Measurements from ENCODE around the gene WFS1. TPM values are rescaled to one million over a fixed set of nuclear protein-coding genes. Genes with fewer than 3 reads are reported as not detected.

WFS1 gene
- total and polyA plus RNA-seq, 2 donors (not counting 3 experiments of a cell fraction or from before 2014, with no cell fraction given): 48.2 to 70.0 TPM

DNA sequence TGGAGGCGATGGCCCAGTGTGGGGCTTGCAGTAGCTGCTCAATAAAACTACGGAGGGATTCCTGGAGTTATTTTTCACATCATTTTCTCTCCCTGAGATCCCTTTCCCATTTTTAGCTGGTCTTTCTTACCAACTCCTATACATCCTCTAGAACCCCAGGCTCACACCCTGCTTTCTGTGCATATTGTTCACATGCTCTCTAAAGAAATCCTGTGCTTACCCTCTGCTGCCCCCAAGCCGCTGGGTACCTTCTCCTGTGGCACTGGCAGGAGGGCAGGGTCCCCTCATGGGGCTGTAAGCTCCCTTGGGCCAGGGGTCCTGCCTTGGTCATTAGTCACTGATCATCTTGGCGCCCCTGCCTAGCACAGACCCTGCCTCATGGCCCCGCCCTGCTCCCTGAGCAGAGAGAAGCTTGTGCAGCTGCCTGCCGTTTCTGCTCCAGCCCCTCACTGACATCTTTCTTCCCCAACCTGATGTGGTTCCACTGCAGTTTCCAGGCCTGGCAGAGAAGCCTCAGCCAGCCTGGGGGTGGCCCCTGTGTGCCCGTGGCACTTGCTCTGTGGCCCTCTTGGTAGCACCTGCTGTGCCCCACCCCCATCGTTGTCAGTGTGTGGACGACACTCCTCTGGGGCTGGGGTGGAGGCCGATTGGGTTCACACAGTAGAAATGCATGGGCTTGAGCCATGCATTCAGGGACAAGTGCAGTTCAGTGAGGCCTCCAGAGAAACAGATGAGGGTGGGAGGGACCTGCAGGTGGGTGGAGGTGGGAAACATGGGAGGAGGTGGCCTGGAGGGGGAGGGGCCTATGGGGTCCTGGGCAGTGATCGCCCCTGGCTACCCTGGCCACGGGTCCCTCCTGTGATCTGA, 69.5 kb downstream of the WFS1 start:
- CTCF ChIA-PET: interaction anchor here (1.0 to 5.1 kb wide), 2 partner anchors 8 to 12 kb away, joined by 4 to 24 read pairs; no protein-coding TSS in a partner anchor
- TF ChIP-seq POLR2AphosphoS5 (IDR thresholded peaks at IDR 0.05; ENCODE audit: insufficient read depth, low read depth, low read length): no peak
- no peak for TF ChIP-seq JUN (IDR thresholded peaks at IDR 0.05; ENCODE audit: borderline replicate concordance, insufficient read depth, insufficient read length, low read depth)
- no peak for TF ChIP-seq GATA2 (IDR thresholded peaks at IDR 0.05; ENCODE audit: insufficient read depth, insufficient read length, low read depth, low read length)
- TF ChIP-seq, protein P1, sequence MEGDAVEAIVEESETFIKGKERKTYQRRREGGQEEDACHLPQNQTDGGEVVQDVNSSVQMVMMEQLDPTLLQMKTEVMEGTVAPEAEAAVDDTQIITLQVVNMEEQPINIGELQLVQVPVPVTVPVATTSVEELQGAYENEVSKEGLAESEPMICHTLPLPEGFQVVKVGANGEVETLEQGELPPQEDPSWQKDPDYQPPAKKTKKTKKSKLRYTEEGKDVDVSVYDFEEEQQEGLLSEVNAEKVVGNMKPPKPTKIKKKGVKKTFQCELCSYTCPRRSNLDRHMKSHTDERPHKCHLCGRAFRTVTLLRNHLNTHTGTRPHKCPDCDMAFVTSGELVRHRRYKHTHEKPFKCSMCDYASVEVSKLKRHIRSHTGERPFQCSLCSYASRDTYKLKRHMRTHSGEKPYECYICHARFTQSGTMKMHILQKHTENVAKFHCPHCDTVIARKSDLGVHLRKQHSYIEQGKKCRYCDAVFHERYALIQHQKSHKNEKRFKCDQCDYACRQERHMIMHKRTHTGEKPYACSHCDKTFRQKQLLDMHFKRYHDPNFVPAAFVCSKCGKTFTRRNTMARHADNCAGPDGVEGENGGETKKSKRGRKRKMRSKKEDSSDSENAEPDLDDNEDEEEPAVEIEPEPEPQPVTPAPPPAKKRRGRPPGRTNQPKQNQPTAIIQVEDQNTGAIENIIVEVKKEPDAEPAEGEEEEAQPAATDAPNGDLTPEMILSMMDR (IDR thresholded peaks at IDR 0.05; ENCODE audit: extremely low read depth in 1 of 2, insufficient read depth in 1 of 2, low read depth in 1 of 2, low read length in 2 of 2): no peak
- no peak for TF ChIP-seq MYC (IDR thresholded peaks at IDR 0.05; ENCODE audit: low read depth, low read length)
- Histone ChIP-seq H4K20me1 (replicated peaks; ENCODE audit: control insufficient read depth, extremely low read depth, insufficient read depth, low read length) (no peaks in the 10 kb centered on the region), H3K4me1 (ENCODE audit: control insufficient read depth, extremely low read depth, insufficient read depth, low read length) (no peaks in the 10 kb centered on the region), H3K36me3 (ENCODE audit: control insufficient read depth in 2 of 2, extremely low read depth in 1 of 2, insufficient read depth in 2 of 2, low read length in 2 of 2) (no peaks in the 10 kb centered on the region), H3K9me1 (replicated peaks; ENCODE audit: control insufficient read depth, extremely low read depth, insufficient read depth, low read length) (no peaks in the 10 kb centered on the region), H3K79me2 (ENCODE audit: control insufficient read depth, insufficient read depth, low read length) (no peaks in the 10 kb centered on the region), H3K9ac (replicated peaks; ENCODE audit: extremely low read depth, insufficient read depth, low read length) (no peak overlapping the region), H3K9me3 (replicated peaks; ENCODE audit: control insufficient read depth, insufficient read depth, low read length) (no peaks in the 10 kb centered on the region), H3K4me3 (replicated peaks in 1 of 3; ENCODE audit: insufficient read depth in 1 of 3, low read depth in 1 of 3, low read length in 3 of 3) (no peak overlapping the region), H2AFZ (ENCODE audit: low read depth, low read length) (no peak overlapping the region), H3K27ac (ENCODE audit: insufficient read depth, low read depth, low read length) (no peak overlapping the region), H3K4me2 (ENCODE audit: insufficient read depth, low read length) (no peak overlapping the region), H3K27me3 (ENCODE audit: control insufficient read depth in 2 of 2, insufficient read depth in 2 of 2, low read length in 2 of 2) (peaks cover 3% of the 10 kb centered on the region in 2 experiments)
- dilution Hi-C loops (cut with MboI; ENCODE audit: extremely low pct_ligation_motif_present, low sequenced_read_pairs): no loop called here
- DNase-seq (ENCODE audit: low read depth, low spot score) (no peak), FAIRE-seq (no peak)
- intact Hi-C loops (cut with micrococcal nuclease): no loop called here
- POLR2A ChIA-PET: no interaction called here
- BruUV-seq (replicated peaks): no TSS peak
